ENCODE data around the gene FOLR1. TPM values are rescaled to one million over a fixed set of nuclear protein-coding genes. Genes with fewer than 3 reads are reported as not detected.

Gene FOLR1
- total and polyA plus RNA-seq, 9 of the 15 experiments (the other 6 are each of a cell fraction or from before 2014, with no cell fraction given): 0.22 to 2.3 (median 1.0) TPM

DNA sequence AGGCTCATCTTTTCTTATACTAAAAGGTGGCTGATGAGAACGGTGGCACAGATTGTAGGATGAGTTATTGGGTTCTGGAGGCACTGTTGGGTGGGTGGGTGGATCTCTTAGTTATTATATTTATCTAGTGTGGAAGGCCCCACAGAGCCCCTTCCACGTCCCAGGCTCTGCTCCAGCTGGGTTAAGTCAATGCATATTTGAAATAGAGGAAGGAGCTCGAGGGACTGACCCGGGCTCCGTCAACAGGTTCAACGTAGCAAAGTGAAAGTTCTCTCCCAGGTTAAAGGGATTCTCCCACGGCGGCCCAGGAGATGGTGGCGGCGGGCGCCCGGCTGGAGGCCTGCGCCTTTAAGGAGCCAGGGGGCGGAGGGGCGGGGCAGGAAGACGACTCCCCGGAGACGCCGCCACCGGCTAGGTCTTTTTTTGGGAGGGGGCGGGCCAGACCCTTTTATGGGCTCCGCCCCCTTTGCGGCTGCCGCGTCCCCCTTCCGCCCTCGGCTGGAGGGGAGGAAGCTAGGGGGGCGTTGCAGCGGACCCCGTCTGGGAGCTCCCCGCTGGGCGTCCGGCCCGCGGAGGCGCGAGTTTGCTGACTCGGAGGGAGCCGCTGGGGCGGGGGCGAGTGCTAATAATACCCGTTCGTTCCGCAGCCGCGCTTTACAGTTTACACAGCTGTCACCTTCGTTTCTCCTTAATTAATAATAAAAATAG, 31.1 kb downstream of the FOLR1 start (continued):
- TF ChIP-seq ESRRB (CRISPR knock-in tag; IDR thresholded peaks at IDR 0.05; ENCODE audit: borderline replicate concordance) (no peak), FIP1L1 (IDR thresholded peaks at IDR 0.05; ENCODE audit: low read depth, low read length, poor library complexity, severe bottlenecking) (peak; percentile 36), PRMT5 (CRISPR knock-in tag; IDR thresholded peaks at IDR 0.05) (no peak), SP2 (IDR thresholded peaks at IDR 0.05; ENCODE audit: extremely low read depth, low read depth, low read length, poor library complexity, severe bottlenecking) (no peak), SAFB2 (IDR thresholded peaks at IDR 0.05; ENCODE audit: borderline replicate concordance, low read depth, low read length, severe bottlenecking) (no peak), TEAD1 (CRISPR knock-in tag; IDR thresholded peaks at IDR 0.05) (0 out of 4 replicates have a peak, but pooled peaks of 1 of the 2 experiments have one; percentile 9), EHMT2 (IDR thresholded peaks at IDR 0.05) (no peak), ZNF408 (CRISPR knock-in tag; IDR thresholded peaks at IDR 0.05; ENCODE audit: low read depth) (no peak), LARP7 (IDR thresholded peaks at IDR 0.05) (no peak), CBFA2T2 (conservative IDR thresholded peaks at IDR 0.05) (no peak), SP1 (CRISPR knock-in tag; IDR thresholded peaks at IDR 0.05) (peak; percentile 79)
- TF ChIP-seq, protein P1, sequence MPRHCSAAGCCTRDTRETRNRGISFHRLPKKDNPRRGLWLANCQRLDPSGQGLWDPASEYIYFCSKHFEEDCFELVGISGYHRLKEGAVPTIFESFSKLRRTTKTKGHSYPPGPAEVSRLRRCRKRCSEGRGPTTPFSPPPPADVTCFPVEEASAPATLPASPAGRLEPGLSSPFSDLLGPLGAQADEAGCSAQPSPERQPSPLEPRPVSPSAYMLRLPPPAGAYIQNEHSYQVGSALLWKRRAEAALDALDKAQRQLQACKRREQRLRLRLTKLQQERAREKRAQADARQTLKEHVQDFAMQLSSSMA (CRISPR knock-in tag; IDR thresholded peaks at IDR 0.05): no peak
- TF ChIP-seq, protein P2, sequence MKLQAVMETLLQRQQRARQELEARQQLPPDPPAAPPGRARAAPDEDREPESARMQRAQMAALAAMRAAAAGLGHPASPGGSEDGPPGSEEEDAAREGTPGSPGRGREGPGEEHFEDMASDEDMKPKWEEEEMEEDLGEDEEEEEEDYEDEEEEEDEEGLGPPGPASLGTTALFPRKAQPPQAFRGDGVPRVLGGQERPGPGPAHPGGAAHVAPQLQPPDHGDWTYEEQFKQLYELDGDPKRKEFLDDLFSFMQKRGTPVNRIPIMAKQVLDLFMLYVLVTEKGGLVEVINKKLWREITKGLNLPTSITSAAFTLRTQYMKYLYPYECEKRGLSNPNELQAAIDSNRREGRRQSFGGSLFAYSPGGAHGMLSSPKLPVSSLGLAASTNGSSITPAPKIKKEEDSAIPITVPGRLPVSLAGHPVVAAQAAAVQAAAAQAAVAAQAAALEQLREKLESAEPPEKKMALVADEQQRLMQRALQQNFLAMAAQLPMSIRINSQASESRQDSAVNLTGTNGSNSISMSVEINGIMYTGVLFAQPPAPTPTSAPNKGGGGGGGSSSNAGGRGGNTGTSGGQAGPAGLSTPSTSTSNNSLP (IDR thresholded peaks at IDR 0.05; ENCODE audit: borderline replicate concordance, low read depth, low read length): no peak
- TF ChIP-seq, protein P3, sequence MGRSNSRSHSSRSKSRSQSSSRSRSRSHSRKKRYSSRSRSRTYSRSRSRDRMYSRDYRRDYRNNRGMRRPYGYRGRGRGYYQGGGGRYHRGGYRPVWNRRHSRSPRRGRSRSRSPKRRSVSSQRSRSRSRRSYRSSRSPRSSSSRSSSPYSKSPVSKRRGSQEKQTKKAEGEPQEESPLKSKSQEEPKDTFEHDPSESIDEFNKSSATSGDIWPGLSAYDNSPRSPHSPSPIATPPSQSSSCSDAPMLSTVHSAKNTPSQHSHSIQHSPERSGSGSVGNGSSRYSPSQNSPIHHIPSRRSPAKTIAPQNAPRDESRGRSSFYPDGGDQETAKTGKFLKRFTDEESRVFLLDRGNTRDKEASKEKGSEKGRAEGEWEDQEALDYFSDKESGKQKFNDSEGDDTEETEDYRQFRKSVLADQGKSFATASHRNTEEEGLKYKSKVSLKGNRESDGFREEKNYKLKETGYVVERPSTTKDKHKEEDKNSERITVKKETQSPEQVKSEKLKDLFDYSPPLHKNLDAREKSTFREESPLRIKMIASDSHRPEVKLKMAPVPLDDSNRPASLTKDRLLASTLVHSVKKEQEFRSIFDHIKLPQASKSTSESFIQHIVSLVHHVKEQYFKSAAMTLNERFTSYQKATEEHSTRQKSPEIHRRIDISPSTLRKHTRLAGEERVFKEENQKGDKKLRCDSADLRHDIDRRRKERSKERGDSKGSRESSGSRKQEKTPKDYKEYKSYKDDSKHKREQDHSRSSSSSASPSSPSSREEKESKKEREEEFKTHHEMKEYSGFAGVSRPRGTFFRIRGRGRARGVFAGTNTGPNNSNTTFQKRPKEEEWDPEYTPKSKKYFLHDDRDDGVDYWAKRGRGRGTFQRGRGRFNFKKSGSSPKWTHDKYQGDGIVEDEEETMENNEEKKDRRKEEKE (IDR thresholded peaks at IDR 0.05; ENCODE audit: borderline replicate concordance in 1 of 2, control insufficient read depth in 1 of 2, low read depth in 2 of 2, low read length in 1 of 2): no peak; a peak in 1 of 4 replicates
- TF ChIP-seq, protein P4, sequence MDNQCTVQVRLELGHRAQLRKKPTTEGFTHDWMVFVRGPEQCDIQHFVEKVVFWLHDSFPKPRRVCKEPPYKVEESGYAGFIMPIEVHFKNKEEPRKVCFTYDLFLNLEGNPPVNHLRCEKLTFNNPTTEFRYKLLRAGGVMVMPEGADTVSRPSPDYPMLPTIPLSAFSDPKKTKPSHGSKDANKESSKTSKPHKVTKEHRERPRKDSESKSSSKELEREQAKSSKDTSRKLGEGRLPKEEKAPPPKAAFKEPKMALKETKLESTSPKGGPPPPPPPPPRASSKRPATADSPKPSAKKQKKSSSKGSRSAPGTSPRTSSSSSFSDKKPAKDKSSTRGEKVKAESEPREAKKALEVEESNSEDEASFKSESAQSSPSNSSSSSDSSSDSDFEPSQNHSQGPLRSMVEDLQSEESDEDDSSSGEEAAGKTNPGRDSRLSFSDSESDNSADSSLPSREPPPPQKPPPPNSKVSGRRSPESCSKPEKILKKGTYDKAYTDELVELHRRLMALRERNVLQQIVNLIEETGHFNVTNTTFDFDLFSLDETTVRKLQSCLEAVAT (IDR thresholded peaks at IDR 0.05): no peak
- TF ChIP-seq, protein P5, sequence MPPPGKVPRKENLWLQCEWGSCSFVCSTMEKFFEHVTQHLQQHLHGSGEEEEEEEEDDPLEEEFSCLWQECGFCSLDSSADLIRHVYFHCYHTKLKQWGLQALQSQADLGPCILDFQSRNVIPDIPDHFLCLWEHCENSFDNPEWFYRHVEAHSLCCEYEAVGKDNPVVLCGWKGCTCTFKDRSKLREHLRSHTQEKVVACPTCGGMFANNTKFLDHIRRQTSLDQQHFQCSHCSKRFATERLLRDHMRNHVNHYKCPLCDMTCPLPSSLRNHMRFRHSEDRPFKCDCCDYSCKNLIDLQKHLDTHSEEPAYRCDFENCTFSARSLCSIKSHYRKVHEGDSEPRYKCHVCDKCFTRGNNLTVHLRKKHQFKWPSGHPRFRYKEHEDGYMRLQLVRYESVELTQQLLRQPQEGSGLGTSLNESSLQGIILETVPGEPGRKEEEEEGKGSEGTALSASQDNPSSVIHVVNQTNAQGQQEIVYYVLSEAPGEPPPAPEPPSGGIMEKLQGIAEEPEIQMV (tag; conservative IDR thresholded peaks at IDR 0.05; ENCODE audit: low read depth): no peak

Measured in K562 (cell line).